Vagina (tissue), 2 donors: ENCODE measurements around the gene CDK5R1.

Experiments used
- POLR2A ChIP-seq, 2 donors: fragments of 450-650 bp; IDR thresholded peaks; one replicate each; pipeline ENCODE4 v1.6.1; 2017; ENCODE audit warnings: antibody characterized with exemption in 2 of 2, mild to moderate bottlenecking in 2 of 2, moderate library complexity in 2 of 2
- POLR2AphosphoS5 ChIP-seq, 2 donors: sonication (generic); formaldehyde crosslinking; IDR thresholded peaks; one replicate each; pipeline ENCODE4 v1.9.0; 2017; ENCODE audit warnings: antibody characterized with exemption in 2 of 2, mild to moderate bottlenecking in 2 of 2, low read depth in 1 of 2; ENCODE audit not compliant: insufficient read depth in 1 of 2
- TF ChIP-seq, protein P1 (sequence below), 3 experiments: fragments of 450-650 bp in 2 of 3; fragments of 200-600 bp in 1 of 3; sonication (generic) in 1 of 3; IDR thresholded peaks; one replicate each; pipeline ENCODE4 v1.5.1; 2017 to 2019; ENCODE audit warnings: antibody characterized with exemption in 3 of 3, mild to moderate bottlenecking in 2 of 3, moderate library complexity in 2 of 3

GRCh38 chr17:32488604-32489180 lies 1.9 kb downstream of the CDK5R1 start:
- TF ChIP-seq, protein P1, sequence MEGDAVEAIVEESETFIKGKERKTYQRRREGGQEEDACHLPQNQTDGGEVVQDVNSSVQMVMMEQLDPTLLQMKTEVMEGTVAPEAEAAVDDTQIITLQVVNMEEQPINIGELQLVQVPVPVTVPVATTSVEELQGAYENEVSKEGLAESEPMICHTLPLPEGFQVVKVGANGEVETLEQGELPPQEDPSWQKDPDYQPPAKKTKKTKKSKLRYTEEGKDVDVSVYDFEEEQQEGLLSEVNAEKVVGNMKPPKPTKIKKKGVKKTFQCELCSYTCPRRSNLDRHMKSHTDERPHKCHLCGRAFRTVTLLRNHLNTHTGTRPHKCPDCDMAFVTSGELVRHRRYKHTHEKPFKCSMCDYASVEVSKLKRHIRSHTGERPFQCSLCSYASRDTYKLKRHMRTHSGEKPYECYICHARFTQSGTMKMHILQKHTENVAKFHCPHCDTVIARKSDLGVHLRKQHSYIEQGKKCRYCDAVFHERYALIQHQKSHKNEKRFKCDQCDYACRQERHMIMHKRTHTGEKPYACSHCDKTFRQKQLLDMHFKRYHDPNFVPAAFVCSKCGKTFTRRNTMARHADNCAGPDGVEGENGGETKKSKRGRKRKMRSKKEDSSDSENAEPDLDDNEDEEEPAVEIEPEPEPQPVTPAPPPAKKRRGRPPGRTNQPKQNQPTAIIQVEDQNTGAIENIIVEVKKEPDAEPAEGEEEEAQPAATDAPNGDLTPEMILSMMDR (IDR thresholded peaks at IDR 0.05) = no peak
- TF ChIP-seq POLR2AphosphoS5 (IDR thresholded peaks at IDR 0.05; ENCODE audit: insufficient read depth in 1 of 2, low read depth in 1 of 2) = no peak
- TF ChIP-seq POLR2A (IDR thresholded peaks at IDR 0.05) = no peak
